HepG2 (cell line): ENCODE results near the gene OTUD7B. TPM values are rescaled to one million over a fixed set of nuclear protein-coding genes. Genes with fewer than 3 reads are reported as not detected.
A peak's percentile ranks its signal among the peaks of the same experiment; 100 is the strongest.

Source experiments
- BRF2 ChIP-seq: sonication (generic); formaldehyde crosslinking; IDR thresholded peaks from 2 replicates; pipeline ENCODE4 v1.8.1; 2022; ENCODE audit warnings: mild to moderate bottlenecking, missing genetic modification reagents
- KDM3A ChIP-seq: IDR thresholded peaks from 2 replicates; pipeline ENCODE4 v1.6.1; 2018; ENCODE audit warnings: low read depth, missing compliant biosample characterization
- KDM5A ChIP-seq: fragments of 200-600 bp; sonication (generic); IDR thresholded peaks from 2 replicates; pipeline ENCODE4 v1.7.0; 2018; ENCODE audit warnings: antibody characterized with exemption, mild to moderate bottlenecking, low read length, borderline replicate concordance
- LBX2 ChIP-seq: sonication (generic); formaldehyde crosslinking; IDR thresholded peaks from 2 replicates; pipeline ENCODE4 v1.5.0; 2020; ENCODE audit warnings: missing genetic modification reagents, mild to moderate bottlenecking, borderline replicate concordance
- RBM22 ChIP-seq: fragments of 200-400 bp; formaldehyde crosslinking; optimal IDR thresholded peaks from 2 replicates; pipeline ENCODE3; 2017; ENCODE audit warnings: mild to moderate bottlenecking, low read length, moderate library complexity
- SALL1 ChIP-seq: sonication (generic); formaldehyde crosslinking; IDR thresholded peaks from 2 replicates; pipeline ENCODE4 v1.8.0; 2022; ENCODE audit warnings: mild to moderate bottlenecking, missing genetic modification reagents
- TARDBP ChIP-seq: sonication (generic); formaldehyde crosslinking; IDR thresholded peaks from 2 replicates; pipeline ENCODE4 v1.8.0; 2022; ENCODE audit warnings: mild to moderate bottlenecking, missing genetic modification reagents
- TFDP2 ChIP-seq: sonication (generic); formaldehyde crosslinking; IDR thresholded peaks from 2 replicates; pipeline ENCODE4 v1.4.0; 2020; ENCODE audit warnings: missing genetic modification reagents
- TGIF2 ChIP-seq: IDR thresholded peaks from 2 replicates; pipeline ENCODE4 v1.6.1; 2016; ENCODE audit warnings: control low read depth, missing compliant biosample characterization
- THYN1 ChIP-seq: sonication (generic); formaldehyde crosslinking; IDR thresholded peaks from 2 replicates; pipeline ENCODE4 v1.8.1; 2023; ENCODE audit warnings: low read depth, mild to moderate bottlenecking, moderate library complexity, missing genetic modification reagents, borderline replicate concordance
- U2AF2 ChIP-seq: fragments of 200-400 bp; formaldehyde crosslinking; IDR thresholded peaks from 2 replicates; pipeline ENCODE4 v1.6.1; 2017; ENCODE audit warnings: low read depth, mild to moderate bottlenecking, low read length
- USF2 ChIP-seq, 2 experiments: sonication (generic) in 1 of 2; formaldehyde crosslinking in 1 of 2; IDR thresholded peaks; 2 replicates each; pipeline versions ENCODE4 v1.5.1 to v1.6.1; 2011 to 2020; ENCODE audit warnings: borderline replicate concordance in 1 of 2, low read depth in 1 of 2, low read length in 1 of 2, mild to moderate bottlenecking in 1 of 2, missing genetic modification reagents in 1 of 2, moderate library complexity in 1 of 2
- ZBTB20 ChIP-seq: sonication (generic); formaldehyde crosslinking; IDR thresholded peaks from 2 replicates; pipeline ENCODE4 v1.8.1; 2023; ENCODE audit warnings: missing genetic modification reagents, low read depth, mild to moderate bottlenecking, borderline replicate concordance
- ZFAT ChIP-seq: sonication (generic); formaldehyde crosslinking; conservative IDR thresholded peaks from 2 replicates; pipeline ENCODE4 v1.8.1; 2023; ENCODE audit warnings: missing genetic modification reagents, inconsistent platforms
- ZNF17 ChIP-seq: sonication (generic); formaldehyde crosslinking; IDR thresholded peaks from 2 replicates; pipeline ENCODE4 v1.5.0; 2020; ENCODE audit warnings: mild to moderate bottlenecking, missing genetic modification reagents
- ZNF232 ChIP-seq: sonication (generic); formaldehyde crosslinking; IDR thresholded peaks from 2 replicates; pipeline ENCODE4 v1.4.0; 2020; ENCODE audit warnings: missing genetic modification reagents, borderline replicate concordance
- ZNF362 ChIP-seq: sonication (generic); formaldehyde crosslinking; IDR thresholded peaks from 2 replicates; pipeline ENCODE4 v1.4.0; 2020; ENCODE audit warnings: missing genetic modification reagents, mild to moderate bottlenecking, borderline replicate concordance
- ZNF510 ChIP-seq: sonication (generic); formaldehyde crosslinking; IDR thresholded peaks from 2 replicates; pipeline ENCODE4 v1.4.0; 2020; ENCODE audit warnings: low read depth, mild to moderate bottlenecking, missing genetic modification reagents
- ZNF558 ChIP-seq: sonication (generic); formaldehyde crosslinking; IDR thresholded peaks from 2 replicates; pipeline ENCODE4 v1.9.0; 2022; ENCODE audit warnings: mild to moderate bottlenecking, missing genetic modification reagents, borderline replicate concordance
- ZNF619 ChIP-seq: sonication (generic); formaldehyde crosslinking; IDR thresholded peaks from 2 replicates; pipeline ENCODE4 v1.4.0; 2020; ENCODE audit warnings: mild to moderate bottlenecking, missing genetic modification reagents
- ZNF839 ChIP-seq: sonication (generic); formaldehyde crosslinking; IDR thresholded peaks from 2 replicates; pipeline ENCODE4 v1.4.0; 2020; ENCODE audit warnings: missing genetic modification reagents, mild to moderate bottlenecking, borderline replicate concordance
- ZSCAN25 ChIP-seq: sonication (generic); formaldehyde crosslinking; IDR thresholded peaks from 2 replicates; pipeline ENCODE4 v1.8.0; 2022; ENCODE audit warnings: mild to moderate bottlenecking, missing genetic modification reagents
- polyA plus RNA-seq, 8 experiments: library from polyadenylated mRNA; depleted of rRNA in 3 of 8; stranded (reverse) in 7 of 8; unstranded in 1 of 8; fragments of >200 nt; fragmentation: Illumina TruSeq in 4 of 8; extraction: Trizol in 4 of 8; gene quantifications; 2 replicates each; pipeline versions ENCODE4 v1.2.1 to v1.2.3, GENCODE V29; 2011 to 2016; ENCODE audit warnings: low read depth in 4 of 8, missing spikeins in 1 of 8, mixed read lengths in 1 of 8; ENCODE audit not compliant: insufficient read depth in 1 of 8
- total RNA-seq, 5 experiments: library from RNA; depleted of rRNA; stranded (reverse); fragments of >200 nt; fragmentation: Illumina TruSeq; extraction: Trizol; gene quantifications; 2 replicates each; pipeline ENCODE4 v1.2.3, GENCODE V29; 2016; ENCODE audit warnings: low read depth in 1 of 5

Gene OTUD7B
- total and polyA plus RNA-seq, 2 of the 13 experiments (the other 11 are each of a cell fraction or from before 2014, with no cell fraction given) = 5.1 to 11.2 TPM

GRCh38 chr1:149927563-149928400, 82.7 kb downstream of the OTUD7B start, which contains the start of gene SF3B4 (continued):
- TF ChIP-seq ZBTB20 (CRISPR knock-in tag) (peak; percentile 43; the same call in 1 of the 2 replicates), ZNF232 (CRISPR knock-in tag) (peak; percentile 34; the same call in 1 of the 2 replicates), TFDP2 (CRISPR knock-in tag) (peak; percentile 90), ZNF510 (CRISPR knock-in tag) (0 out of 2 replicates have a peak, but pooled peaks have one; percentile 23), ZNF17 (CRISPR knock-in tag) (no peak), ZNF362 (CRISPR knock-in tag) (no peak; the same call in 1 of the 2 replicates), ZNF839 (CRISPR knock-in tag) (0 out of 2 replicates have a peak, but pooled peaks have one; percentile 46), THYN1 (CRISPR knock-in tag) (no peak), U2AF2 (no peak), BRF2 (CRISPR knock-in tag) (no peak), ZNF619 (CRISPR knock-in tag) (peak; percentile 60; the same call in 1 of the 2 replicates), KDM5A (peak; percentile 88), ZNF558 (CRISPR knock-in tag) (no peak; the same call in 1 of the 2 replicates), USF2 (IDR thresholded peaks at IDR 0.05; ENCODE audit: low read depth, low read length) (no peak), USF2 (CRISPR knock-in tag; IDR thresholded peaks at IDR 0.05; ENCODE audit: borderline replicate concordance) (no peak), TGIF2 (CRISPR knock-in tag) (peak; percentile 30; the same call in 1 of the 2 replicates), ZFAT (CRISPR knock-in tag) (no peak), KDM3A (CRISPR knock-in tag) (no peak), LBX2 (CRISPR knock-in tag) (no peak), SALL1 (CRISPR knock-in tag) (peak; percentile 69; the same call in 1 of the 2 replicates), ZSCAN25 (CRISPR knock-in tag) (peak; percentile 49; the same call in 1 of the 2 replicates), TARDBP (CRISPR knock-in tag) (peak; percentile 73; the same call in 1 of the 2 replicates), RBM22 (no peak)
